Testis (tissue), 2 donors: ENCODE data around the gene IPO9.

ENCODE experiments used
- CTCF ChIP-seq, 3 experiments: fragments of 450-650 bp in 2 of 3; fragments of 200-600 bp in 1 of 3; sonication (generic) in 1 of 3; IDR thresholded peaks; one replicate each; pipeline ENCODE4 v1.5.1; 2016 to 2019; ENCODE audit warnings: antibody characterized with exemption in 3 of 3, mild to moderate bottlenecking in 2 of 3, moderate library complexity in 1 of 3
- POLR2A ChIP-seq: fragments of 450-650 bp; IDR thresholded peaks from one replicate; pipeline ENCODE4 v1.6.1; 2017; ENCODE audit warnings: antibody characterized with exemption, mild to moderate bottlenecking, moderate library complexity

GRCh38 chr1:201889090-201889968, 60.4 kb downstream of the IPO9 start:
- TF ChIP-seq CTCF (IDR thresholded peaks at IDR 0.05), result no peak
- TF ChIP-seq POLR2A, result no peak
